ENCODE measurements around the gene KCNMB1. TPM values are rescaled to one million over a fixed set of nuclear protein-coding genes. Genes with fewer than 3 reads are reported as not detected.

Gene KCNMB1
- total RNA-seq, 6 experiments from 2014 or later = not detected

DNA sequence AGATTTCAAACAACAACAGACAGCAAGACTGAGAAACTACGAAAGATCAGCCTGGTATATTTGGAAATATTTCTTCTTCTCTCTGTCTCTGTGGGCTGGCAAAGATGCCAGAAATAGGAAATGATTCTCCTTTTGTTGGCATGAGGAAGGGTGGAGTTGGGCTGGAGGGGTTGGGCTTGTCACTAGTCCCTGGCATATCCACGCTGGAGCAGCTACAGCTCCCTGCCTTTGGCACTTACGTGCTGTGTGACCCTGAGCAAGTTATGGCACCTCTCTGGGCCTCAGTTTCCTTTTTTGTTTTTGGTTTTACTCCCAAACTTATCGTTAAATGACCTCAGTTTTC is 354 bp upstream of the KCNMB1 start:
- H3K36me3 Mint-ChIP-seq (ENCODE audit: low read depth) = 0 out of 2 replicates have a peak, but pooled peaks cover 4% of the 10 kb centered on the region
- H3K27me3 Mint-ChIP-seq (ENCODE audit: insufficient read depth) = peaks cover 14% of the 10 kb centered on the region
- TF ChIP-seq CTCF (IDR thresholded peaks at IDR 0.05) = no peak
- peaks cover 6% of the 10 kb centered on the region for H3K9me3 Mint-ChIP-seq
- no peak for DNase-seq
- no peaks in the 10 kb centered on the region for H3K4me1 Mint-ChIP-seq (ENCODE audit: low read depth)
- no peak overlapping the region for H3K27ac Mint-ChIP-seq
- H3K4me3 Mint-ChIP-seq = no peak overlapping the region

GRCh38 chr5:170387775-170388639 is 1.2 kb downstream of the KCNMB1 start:
- H3K4me1 Mint-ChIP-seq (ENCODE audit: low read depth) = no peaks in the 10 kb centered on the region
- H3K36me3 Mint-ChIP-seq (ENCODE audit: low read depth) = 0 out of 2 replicates have a peak, but pooled peaks cover 4% of the 10 kb centered on the region
- no peak overlapping the region for H3K4me3 Mint-ChIP-seq
- H3K27ac Mint-ChIP-seq = no peak overlapping the region
- no peak for DNase-seq
- H3K27me3 Mint-ChIP-seq (ENCODE audit: insufficient read depth) = peaks cover 13% of the 10 kb centered on the region
- TF ChIP-seq CTCF (IDR thresholded peaks at IDR 0.05) = no peak
- peaks cover 6% of the 10 kb centered on the region for H3K9me3 Mint-ChIP-seq

- H3K4me3 Mint-ChIP-seq = no peak overlapping the region
- H3K36me3 Mint-ChIP-seq (ENCODE audit: low read depth) = 0 out of 2 replicates have a peak, but pooled peaks cover 4% of the 10 kb centered on the region
- TF ChIP-seq CTCF (IDR thresholded peaks at IDR 0.05) = no peak
- peaks cover 13% of the 10 kb centered on the region for H3K27me3 Mint-ChIP-seq (ENCODE audit: insufficient read depth)
- H3K27ac Mint-ChIP-seq = no peak overlapping the region
- H3K9me3 Mint-ChIP-seq = peaks cover 3% of the 10 kb centered on the region
- DNase-seq = no peak
- no peaks in the 10 kb centered on the region for H3K4me1 Mint-ChIP-seq (ENCODE audit: low read depth)
Observed at GRCh38 chr5:170386743-170387395, 2.3 kb downstream of the KCNMB1 start.

- H3K4me1 Mint-ChIP-seq (ENCODE audit: low read depth) = no peaks in the 10 kb centered on the region
- DNase-seq = no peak
- H3K9me3 Mint-ChIP-seq = 0 out of 2 replicates have a peak, but pooled peaks cover 5% of the 10 kb centered on the region
- H3K27me3 Mint-ChIP-seq (ENCODE audit: insufficient read depth) = peaks cover 6% of the 10 kb centered on the region
- TF ChIP-seq CTCF (IDR thresholded peaks at IDR 0.05) = no peak
- no peak overlapping the region for H3K4me3 Mint-ChIP-seq
- 0 out of 2 replicates have a peak, but pooled peaks cover 4% of the 10 kb centered on the region for H3K36me3 Mint-ChIP-seq (ENCODE audit: low read depth)
- no peak overlapping the region for H3K27ac Mint-ChIP-seq
Observed at GRCh38 chr5:170383227-170383626, 5.9 kb downstream of the KCNMB1 start.

DNA sequence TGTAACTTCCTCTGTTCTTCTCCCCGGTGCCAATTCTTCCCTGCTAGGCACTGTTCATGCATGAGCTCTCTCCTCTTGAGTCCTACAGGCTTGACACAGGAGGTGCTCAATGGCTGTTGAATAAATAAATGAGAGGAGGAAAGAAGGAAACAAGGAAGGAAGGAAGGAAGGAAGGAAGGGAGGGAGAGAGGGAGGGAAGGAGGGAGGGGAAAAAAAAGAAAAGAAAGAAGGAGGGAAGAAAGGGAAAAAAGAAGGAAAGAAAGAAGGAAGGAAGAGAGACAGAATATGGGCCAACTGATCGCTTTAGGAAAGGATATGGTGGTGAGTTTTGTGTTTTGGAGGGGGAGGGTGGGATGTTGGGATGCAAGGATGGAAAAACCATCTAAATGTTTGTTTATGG is 6.4 kb downstream of the KCNMB1 start:
- Mint-ChIP-seq H3K36me3 (ENCODE audit: low read depth) (0 out of 2 replicates have a peak, but pooled peaks cover 4% of the 10 kb centered on the region), H3K4me1 (ENCODE audit: low read depth) (no peaks in the 10 kb centered on the region), H3K4me3 (no peak overlapping the region), H3K9me3 (peaks cover 9% of the 10 kb centered on the region; the same call in 1 of the 2 replicates), H3K27me3 (ENCODE audit: insufficient read depth) (peaks cover 6% of the 10 kb centered on the region), H3K27ac (no peak overlapping the region)
- DNase-seq = no peak
- no peak for TF ChIP-seq CTCF (IDR thresholded peaks at IDR 0.05)
